ENCODE data around the gene RIN1. TPM values are rescaled to one million over a fixed set of nuclear protein-coding genes. Genes with fewer than 3 reads are reported as not detected.

Gene RIN1
- total and polyA plus RNA-seq, 2 donors (not counting 3 experiments of a cell fraction or from before 2014, with no cell fraction given): 4.4 to 10.2 TPM

DNA sequence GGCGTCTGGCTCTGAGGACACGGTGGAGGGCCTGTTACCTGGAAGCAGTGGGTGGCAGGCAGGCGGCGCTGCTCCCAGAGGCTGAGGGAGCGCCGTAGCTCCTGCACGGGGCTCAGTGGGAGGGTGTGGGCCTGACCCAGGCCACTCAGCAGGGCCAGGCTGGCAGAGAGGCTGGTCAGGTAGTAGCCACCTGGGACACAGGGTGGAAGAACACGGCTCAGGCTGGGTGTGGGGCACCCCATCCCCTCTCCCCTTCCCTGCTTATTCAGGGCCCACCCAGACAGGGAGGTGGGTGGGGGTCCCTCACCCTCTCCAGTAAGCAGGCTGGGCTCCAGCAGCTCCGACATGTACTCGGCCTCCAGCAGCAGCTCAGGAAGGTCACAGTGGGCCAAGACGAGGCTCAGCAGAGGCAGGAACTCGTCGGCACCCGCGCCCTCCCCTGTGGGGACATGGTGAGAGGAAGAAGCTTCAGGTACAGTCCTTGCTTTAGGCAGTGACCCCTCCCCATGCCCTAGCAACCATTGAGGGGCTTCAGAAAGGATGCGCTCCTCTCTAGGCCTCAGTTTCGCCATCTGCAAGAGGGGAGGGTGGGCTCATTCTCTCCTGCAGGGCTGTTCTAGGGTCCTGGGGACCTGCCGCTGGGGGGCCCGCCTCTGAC, 2.9 kb downstream of the RIN1 start:
- no peak overlapping the region for H3K27ac ChIP-seq (ENCODE audit: insufficient read depth, low read depth, low read length)
- POLR2A ChIA-PET: no interaction called here
- H3K4me1 ChIP-seq (ENCODE audit: control insufficient read depth, extremely low read depth, insufficient read depth, low read length): peaks cover 22% of the 10 kb centered on the region
- H3K79me2 ChIP-seq (ENCODE audit: control insufficient read depth, insufficient read depth, low read length): no peaks in the 10 kb centered on the region
- intact Hi-C loops (cut with micrococcal nuclease) (no loop called here), dilution Hi-C loops (cut with MboI; ENCODE audit: extremely low pct_ligation_motif_present, low sequenced_read_pairs) (no loop called here)
- no peak overlapping the region for H3K4me3 ChIP-seq (replicated peaks in 1 of 3; ENCODE audit: insufficient read depth in 1 of 3, low read depth in 1 of 3, low read length in 3 of 3)
- no peak for FAIRE-seq
- H2AFZ ChIP-seq (ENCODE audit: low read depth, low read length): no peak overlapping the region
- TF ChIP-seq, protein P1, sequence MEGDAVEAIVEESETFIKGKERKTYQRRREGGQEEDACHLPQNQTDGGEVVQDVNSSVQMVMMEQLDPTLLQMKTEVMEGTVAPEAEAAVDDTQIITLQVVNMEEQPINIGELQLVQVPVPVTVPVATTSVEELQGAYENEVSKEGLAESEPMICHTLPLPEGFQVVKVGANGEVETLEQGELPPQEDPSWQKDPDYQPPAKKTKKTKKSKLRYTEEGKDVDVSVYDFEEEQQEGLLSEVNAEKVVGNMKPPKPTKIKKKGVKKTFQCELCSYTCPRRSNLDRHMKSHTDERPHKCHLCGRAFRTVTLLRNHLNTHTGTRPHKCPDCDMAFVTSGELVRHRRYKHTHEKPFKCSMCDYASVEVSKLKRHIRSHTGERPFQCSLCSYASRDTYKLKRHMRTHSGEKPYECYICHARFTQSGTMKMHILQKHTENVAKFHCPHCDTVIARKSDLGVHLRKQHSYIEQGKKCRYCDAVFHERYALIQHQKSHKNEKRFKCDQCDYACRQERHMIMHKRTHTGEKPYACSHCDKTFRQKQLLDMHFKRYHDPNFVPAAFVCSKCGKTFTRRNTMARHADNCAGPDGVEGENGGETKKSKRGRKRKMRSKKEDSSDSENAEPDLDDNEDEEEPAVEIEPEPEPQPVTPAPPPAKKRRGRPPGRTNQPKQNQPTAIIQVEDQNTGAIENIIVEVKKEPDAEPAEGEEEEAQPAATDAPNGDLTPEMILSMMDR (IDR thresholded peaks at IDR 0.05; ENCODE audit: extremely low read depth in 1 of 2, insufficient read depth in 1 of 2, low read depth in 1 of 2, low read length in 2 of 2): no peak
- TF ChIP-seq GATA2 (IDR thresholded peaks at IDR 0.05; ENCODE audit: insufficient read depth, insufficient read length, low read depth, low read length) (no peak), POLR2AphosphoS5 (IDR thresholded peaks at IDR 0.05; ENCODE audit: insufficient read depth, low read depth, low read length) (no peak), EZH2 (IDR thresholded peaks at IDR 0.05; ENCODE audit: borderline replicate concordance, low read depth, low read length, severe bottlenecking) (no peak), FOS (IDR thresholded peaks at IDR 0.05; ENCODE audit: borderline replicate concordance, insufficient read depth, low read length) (no peak), MYC (IDR thresholded peaks at IDR 0.05; ENCODE audit: low read depth, low read length) (no peak), JUN (IDR thresholded peaks at IDR 0.05; ENCODE audit: borderline replicate concordance, insufficient read depth, insufficient read length, low read depth) (no peak)
- TF ChIP-seq, protein P2, sequence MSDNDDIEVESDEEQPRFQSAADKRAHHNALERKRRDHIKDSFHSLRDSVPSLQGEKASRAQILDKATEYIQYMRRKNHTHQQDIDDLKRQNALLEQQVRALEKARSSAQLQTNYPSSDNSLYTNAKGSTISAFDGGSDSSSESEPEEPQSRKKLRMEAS (IDR thresholded peaks at IDR 0.05; ENCODE audit: insufficient read depth, insufficient read length): no peak
- H3K9me1 ChIP-seq (replicated peaks; ENCODE audit: control insufficient read depth, extremely low read depth, insufficient read depth, low read length): no peaks in the 10 kb centered on the region
- no TSS peak for BruUV-seq (replicated peaks)
- H3K4me2 ChIP-seq (ENCODE audit: insufficient read depth, low read length): no peak overlapping the region
- no peaks in the 10 kb centered on the region for H4K20me1 ChIP-seq (replicated peaks; ENCODE audit: control insufficient read depth, extremely low read depth, insufficient read depth, low read length)
- no peak overlapping the region for H3K9ac ChIP-seq (replicated peaks; ENCODE audit: extremely low read depth, insufficient read depth, low read length)
- CTCF ChIA-PET: interaction anchor here (8.7 kb wide), 1 partner anchor 20 kb away, joined by 225 read pairs; the partner anchor contains the start of gene CD248
- DNase-seq (ENCODE audit: low read depth, low spot score): no peak
- no peaks in the 10 kb centered on the region for H3K27me3 ChIP-seq (ENCODE audit: control insufficient read depth in 2 of 2, insufficient read depth in 2 of 2, low read length in 2 of 2)
- H3K9me3 ChIP-seq (replicated peaks; ENCODE audit: control insufficient read depth, insufficient read depth, low read length): no peaks in the 10 kb centered on the region
- peaks cover 0 to 2% of the 10 kb centered on the region in 2 experiments for H3K36me3 ChIP-seq (ENCODE audit: control insufficient read depth in 2 of 2, extremely low read depth in 1 of 2, insufficient read depth in 2 of 2, low read length in 2 of 2)

Data from endothelial cell of umbilical vein (primary cell).